ENCODE data around the gene SLC7A1. TPM values are rescaled to one million over a fixed set of nuclear protein-coding genes. Genes with fewer than 3 reads are reported as not detected.
A peak's percentile ranks its signal among the peaks of the same experiment; 100 is the strongest.

Gene SLC7A1
- total RNA-seq, 1 experiment from 2014 or later: 31.5 TPM

GRCh38 chr13:29524176-29524575, 71.3 kb downstream of the SLC7A1 start:
- in situ Hi-C loops (cut with HindIII; ENCODE audit: low pct_unique_long_range_greater_than_20kb, low sequenced_read_pairs): no loop called here
- DNase-seq (ENCODE audit: low read depth, low spot score): no peak

- in situ Hi-C loops (cut with HindIII; ENCODE audit: low pct_unique_long_range_greater_than_20kb, low sequenced_read_pairs): no loop called here
- DNase-seq (ENCODE audit: low read depth, low spot score): no peak
Observed at GRCh38 chr13:29523199-29523961, 72.1 kb downstream of the SLC7A1 start.

- DNase-seq (ENCODE audit: low read depth, low spot score): peak; percentile 65
- in situ Hi-C loops (cut with HindIII; ENCODE audit: low pct_unique_long_range_greater_than_20kb, low sequenced_read_pairs): no loop called here
Observed at GRCh38 chr13:29522044-29522685, 73.3 kb downstream of the SLC7A1 start.

GRCh38 chr13:29521336-29521735, 74.2 kb downstream of the SLC7A1 start:
- in situ Hi-C loops (cut with HindIII; ENCODE audit: low pct_unique_long_range_greater_than_20kb, low sequenced_read_pairs): no loop called here
- no peak for DNase-seq (ENCODE audit: low read depth, low spot score)

- DNase-seq (ENCODE audit: low read depth, low spot score): no peak
- in situ Hi-C loops (cut with HindIII; ENCODE audit: low pct_unique_long_range_greater_than_20kb, low sequenced_read_pairs): no loop called here
Observed at GRCh38 chr13:29520671-29521070, 74.8 kb downstream of the SLC7A1 start.

- in situ Hi-C loops (cut with HindIII; ENCODE audit: low pct_unique_long_range_greater_than_20kb, low sequenced_read_pairs): no loop called here
- no peak for DNase-seq (ENCODE audit: low read depth, low spot score)
Observed at GRCh38 chr13:29519921-29520320, 75.6 kb downstream of the SLC7A1 start.

GRCh38 chr13:29516880-29517279, 78.6 kb downstream of the SLC7A1 start:
- in situ Hi-C loops (cut with HindIII; ENCODE audit: low pct_unique_long_range_greater_than_20kb, low sequenced_read_pairs): no loop called here

GRCh38 chr13:29516012-29516411, 79.5 kb downstream of the SLC7A1 start:
- DNase-seq (ENCODE audit: low read depth, low spot score): no peak
- in situ Hi-C loops (cut with HindIII; ENCODE audit: low pct_unique_long_range_greater_than_20kb, low sequenced_read_pairs): no loop called here

More at GRCh38 chr13:29516880-29517279, 78.6 kb downstream of the SLC7A1 start:
- DNase-seq (ENCODE audit: low read depth, low spot score): no peak

- in situ Hi-C loops (cut with HindIII; ENCODE audit: low pct_unique_long_range_greater_than_20kb, low sequenced_read_pairs): no loop called here
- DNase-seq (ENCODE audit: low read depth, low spot score): no peak
Observed at GRCh38 chr13:29515372-29515771, 80.1 kb downstream of the SLC7A1 start.

- DNase-seq (ENCODE audit: low read depth, low spot score): no peak
- in situ Hi-C loops (cut with HindIII; ENCODE audit: low pct_unique_long_range_greater_than_20kb, low sequenced_read_pairs): no loop called here
Observed at GRCh38 chr13:29514720-29515310, 80.7 kb downstream of the SLC7A1 start.

GRCh38 chr13:29513981-29514719, 81.3 kb downstream of the SLC7A1 start:
- no peak for DNase-seq (ENCODE audit: low read depth, low spot score)
- in situ Hi-C loops (cut with HindIII; ENCODE audit: low pct_unique_long_range_greater_than_20kb, low sequenced_read_pairs): no loop called here

- in situ Hi-C loops (cut with HindIII; ENCODE audit: low pct_unique_long_range_greater_than_20kb, low sequenced_read_pairs): no loop called here
Observed at GRCh38 chr13:29513002-29513980, 82.2 kb downstream of the SLC7A1 start.

GRCh38 chr13:29511980-29512379, 83.5 kb downstream of the SLC7A1 start:
- in situ Hi-C loops (cut with HindIII; ENCODE audit: low pct_unique_long_range_greater_than_20kb, low sequenced_read_pairs): no loop called here
- peak; percentile 28 for DNase-seq (ENCODE audit: low read depth, low spot score)

More at GRCh38 chr13:29513002-29513980, 82.2 kb downstream of the SLC7A1 start:
- no peak for DNase-seq (ENCODE audit: low read depth, low spot score)

GRCh38 chr13:29511106-29511796, 84.2 kb downstream of the SLC7A1 start:
- in situ Hi-C loops (cut with HindIII; ENCODE audit: low pct_unique_long_range_greater_than_20kb, low sequenced_read_pairs): no loop called here
- DNase-seq (ENCODE audit: low read depth, low spot score): no peak

- DNase-seq (ENCODE audit: low read depth, low spot score): no peak
- in situ Hi-C loops (cut with HindIII; ENCODE audit: low pct_unique_long_range_greater_than_20kb, low sequenced_read_pairs): no loop called here
Observed at GRCh38 chr13:29510651-29511084, 84.8 kb downstream of the SLC7A1 start.

GRCh38 chr13:29509999-29510589, 85.4 kb downstream of the SLC7A1 start:
- DNase-seq (ENCODE audit: low read depth, low spot score): no peak
- in situ Hi-C loops (cut with HindIII; ENCODE audit: low pct_unique_long_range_greater_than_20kb, low sequenced_read_pairs): no loop called here

All from SK-MEL-5 (cell line).